GM08714 (cell line): Measurements from ENCODE around the gene RAB4B.
"Not testable (repeated sequence)": the region's sequence is repeated elsewhere in the genome, so short reads cannot be mapped to it uniquely, and the experiment has no call there.

ENCODE experiments used
- H3K4me3 ChIP-seq: fragments of 200-500 bp; sonication (Bioruptor generic); 2 replicates; pipeline ENCODE4 v1.5.1; 2014; ENCODE audit warnings: mild to moderate bottlenecking, low read length, inconsistent platforms
- ZNF274 ChIP-seq: IDR thresholded peaks from 2 replicates; pipeline ENCODE4 v1.6.1; 2012; ENCODE audit warnings: mild to moderate bottlenecking, low read depth, low read length

The RAB4B gene

DNA sequence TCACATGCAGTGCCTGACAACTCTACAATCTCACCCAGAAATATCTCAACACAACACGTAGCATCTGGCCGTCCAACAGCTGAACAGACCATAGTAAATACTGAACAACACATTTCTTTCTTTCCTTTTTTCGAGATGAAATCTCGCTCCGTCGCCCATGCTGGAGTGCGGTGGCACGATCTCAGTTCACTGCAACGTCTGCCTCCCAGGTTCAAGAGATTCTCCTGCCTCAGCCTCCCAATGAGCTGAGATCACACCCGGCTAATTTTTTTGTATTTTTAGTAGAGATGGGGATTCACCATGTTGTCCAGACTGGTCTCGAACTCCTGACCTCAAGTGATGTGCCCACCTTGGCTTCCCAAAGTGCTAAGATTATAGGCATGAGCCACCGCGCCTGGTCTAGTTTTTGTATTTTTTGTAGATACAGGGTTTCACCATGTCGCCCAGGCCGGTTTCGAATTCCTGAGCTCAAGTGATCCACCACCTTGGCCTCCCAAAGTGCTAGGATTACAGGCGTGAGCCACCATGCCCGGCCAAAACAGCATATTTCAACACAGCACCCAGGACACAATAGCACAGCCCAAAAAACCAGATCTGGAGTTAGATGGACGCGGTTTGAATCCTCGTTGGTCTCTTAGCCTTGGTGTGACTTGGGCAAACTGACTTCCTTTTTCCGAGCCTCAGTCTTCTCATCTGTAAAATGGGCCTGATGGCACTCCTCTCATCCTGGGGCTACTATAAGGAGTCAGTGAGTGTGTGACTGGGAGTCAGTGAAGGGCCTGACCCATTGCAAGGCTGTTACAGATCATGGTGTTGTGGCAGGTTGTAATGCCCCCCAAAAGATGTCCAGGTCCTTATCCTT lies 49.6 kb downstream of the RAB4B start:
- no peak overlapping the region for H3K4me3 ChIP-seq
- no peak for TF ChIP-seq ZNF274

DNA sequence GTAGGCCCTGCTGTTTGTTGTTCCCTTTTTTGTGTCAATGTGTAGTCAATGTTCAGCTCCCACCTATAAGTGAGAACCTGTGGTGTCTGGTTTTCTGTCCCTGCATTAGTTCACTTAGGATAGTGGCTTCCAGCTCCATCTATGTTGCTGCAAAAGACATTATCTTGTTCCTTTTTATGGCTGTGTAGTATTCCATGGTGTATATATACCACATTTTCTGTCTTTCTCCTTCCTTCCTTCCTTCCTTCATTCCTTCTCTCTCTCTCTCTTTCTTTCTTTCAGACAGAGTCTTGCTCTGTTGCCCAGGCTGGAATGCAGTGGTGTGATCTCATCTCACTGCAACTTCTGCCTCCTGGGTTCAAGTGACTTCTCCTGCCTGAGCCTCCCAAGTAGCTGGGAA lies 51.2 kb downstream of the RAB4B start:
- TF ChIP-seq ZNF274, result no peak
- H3K4me3 ChIP-seq, result no peak overlapping the region

DNA sequence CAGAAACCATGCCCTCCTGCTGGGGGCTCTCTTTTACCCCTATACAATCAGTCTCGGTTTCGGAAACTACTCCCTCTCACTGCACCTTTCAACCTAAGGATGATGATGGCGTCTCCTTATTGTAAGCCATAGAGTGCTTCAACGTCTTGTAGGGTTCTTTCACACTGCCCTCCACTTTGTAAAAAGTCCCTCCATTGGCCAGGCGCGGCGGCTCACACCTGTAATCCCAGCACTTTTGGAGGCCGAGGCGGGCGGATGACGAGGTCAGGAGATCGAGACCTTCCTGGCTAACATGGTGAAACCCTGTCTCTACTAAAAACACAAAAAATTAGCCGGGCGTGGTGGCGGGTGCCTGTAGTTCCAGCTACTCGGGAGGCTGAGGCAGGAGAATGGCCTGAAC lies 52.7 kb downstream of the RAB4B start:
- H3K4me3 ChIP-seq, result not testable (repeated sequence)

DNA sequence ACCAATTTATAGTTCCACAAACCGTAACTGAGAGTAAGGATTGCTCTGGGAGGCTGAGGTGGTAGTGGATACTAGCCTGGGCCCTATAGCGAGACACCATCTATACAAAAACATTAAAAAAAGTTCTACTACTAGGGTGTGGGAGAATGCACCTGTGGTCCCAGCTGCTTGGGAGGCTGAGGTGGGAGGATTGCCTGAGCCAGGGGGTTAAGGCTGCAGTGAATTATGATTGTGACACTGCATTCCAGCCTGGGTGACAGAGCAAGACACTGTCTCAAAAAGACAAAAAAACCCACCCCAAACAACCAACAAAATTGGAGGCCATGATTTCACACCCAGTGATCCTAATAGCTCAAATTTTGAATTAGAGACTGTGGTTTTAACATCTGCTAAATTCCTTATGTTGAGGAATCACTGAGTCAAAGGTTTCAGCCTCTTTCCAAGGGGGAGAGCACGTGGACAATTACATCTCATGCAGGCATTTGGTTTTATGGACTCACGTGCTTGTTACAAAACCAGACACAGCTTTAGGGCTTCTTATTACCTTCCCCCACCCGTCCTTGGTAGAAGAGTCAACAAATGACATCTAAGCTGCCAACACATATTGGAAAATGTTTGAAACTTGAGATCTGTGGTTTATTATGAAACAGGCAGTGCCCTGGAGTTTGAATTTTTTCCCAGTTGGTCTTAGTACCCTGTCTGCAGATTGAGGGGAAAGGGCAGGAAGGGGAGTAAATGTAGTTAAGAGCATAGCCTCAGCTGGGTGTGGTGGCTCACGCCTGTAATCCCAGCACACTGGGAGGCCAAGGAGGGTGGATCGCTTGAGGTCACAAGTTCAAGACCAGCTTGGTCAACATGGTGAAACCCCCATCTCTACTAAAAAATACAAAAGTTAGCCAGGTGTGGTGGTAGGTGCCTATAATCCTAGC lies 53.7 kb downstream of the RAB4B start:
- TF ChIP-seq ZNF274, result no peak
- H3K4me3 ChIP-seq, result no peak overlapping the region

DNA sequence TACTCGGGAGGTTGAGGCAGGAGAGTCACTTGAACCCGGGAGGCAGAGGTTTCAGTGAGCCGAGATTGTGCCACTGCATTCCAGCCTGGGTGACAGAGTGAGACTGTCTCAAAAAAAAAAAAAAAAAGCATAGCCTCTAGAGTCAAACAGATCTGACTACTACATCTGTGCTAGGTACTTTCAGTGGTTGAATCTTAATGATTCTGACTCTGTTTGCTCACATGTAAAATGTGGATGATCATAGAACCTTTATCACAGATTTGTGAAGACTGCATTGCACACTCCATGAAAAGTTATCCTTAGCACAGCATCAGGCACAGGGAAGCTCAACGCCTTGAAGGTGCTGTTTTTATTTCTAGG lies 54.4 kb downstream of the RAB4B start:
- not testable (repeated sequence) for H3K4me3 ChIP-seq

DNA sequence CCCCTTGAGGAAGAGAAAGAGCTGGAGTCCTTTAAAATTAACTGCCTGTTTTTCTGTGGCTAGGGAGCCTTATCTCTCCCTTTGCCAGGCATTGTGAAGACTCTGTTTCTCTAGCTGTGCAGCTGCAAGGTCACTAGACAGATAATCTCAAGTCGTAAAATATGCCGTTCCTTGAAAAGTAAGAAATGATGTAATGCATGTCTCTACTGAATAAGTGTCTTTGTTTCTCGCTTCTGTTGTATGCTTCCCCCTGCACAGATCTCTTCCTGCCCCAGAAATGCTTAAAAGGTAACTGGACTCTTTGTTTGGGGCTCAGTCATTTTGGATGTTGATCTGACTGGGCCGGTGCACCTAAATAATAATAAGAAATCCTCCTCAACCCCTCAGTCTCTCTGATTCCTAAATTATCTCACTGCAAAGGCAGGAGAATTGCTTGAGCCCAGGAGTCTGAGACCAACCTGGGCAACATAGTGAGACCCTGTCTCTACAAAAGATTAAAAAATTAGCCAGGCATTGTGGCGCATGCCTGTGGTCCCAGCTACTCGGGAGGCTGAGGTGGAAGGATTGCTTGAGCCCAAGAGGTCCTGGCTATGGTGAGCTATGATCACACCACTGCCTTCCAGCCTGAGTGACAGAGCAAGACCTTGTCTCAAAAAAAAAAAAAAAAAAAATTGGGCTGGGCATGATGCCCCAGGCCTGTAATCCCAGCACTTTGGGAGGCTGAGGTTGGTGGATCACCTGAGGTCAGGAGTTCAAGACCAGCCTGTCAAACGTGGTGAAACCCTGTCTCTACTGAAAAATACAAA lies 55.9 kb downstream of the RAB4B start:
- H3K4me3 ChIP-seq, result not testable (repeated sequence)

DNA sequence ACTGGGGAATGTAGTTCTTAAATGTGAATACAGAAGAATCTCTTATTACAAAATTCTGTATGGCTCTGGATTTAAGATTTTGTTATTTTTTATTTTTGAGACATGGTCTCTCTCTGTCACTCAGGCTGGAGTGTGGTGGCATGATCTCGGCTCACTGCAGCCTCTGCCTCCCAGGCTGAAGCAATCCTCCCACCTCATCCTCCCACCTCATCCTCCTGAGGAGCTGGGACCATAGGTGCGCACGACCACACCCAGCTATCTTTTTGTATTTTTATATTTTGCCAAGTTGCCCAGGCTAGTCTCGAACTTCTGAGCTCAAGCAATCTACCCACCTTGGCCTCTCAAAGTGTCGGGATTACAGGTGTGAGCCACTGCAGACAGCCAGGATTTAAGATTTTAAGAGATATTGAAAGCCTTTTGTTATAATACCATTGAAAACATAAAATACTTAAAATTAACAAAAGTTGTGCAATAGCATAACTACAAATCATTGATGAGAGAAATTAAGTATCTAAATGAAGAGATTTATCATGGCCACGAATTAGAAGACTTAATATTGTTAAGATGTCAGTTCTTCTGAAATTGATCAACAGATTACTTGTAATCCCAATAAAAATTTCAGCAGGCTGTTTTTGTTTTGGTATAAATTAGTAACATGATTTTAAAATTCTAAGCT lies 58.8 kb downstream of the RAB4B start:
- no peak for TF ChIP-seq ZNF274
- H3K4me3 ChIP-seq, result no peak overlapping the region

DNA sequence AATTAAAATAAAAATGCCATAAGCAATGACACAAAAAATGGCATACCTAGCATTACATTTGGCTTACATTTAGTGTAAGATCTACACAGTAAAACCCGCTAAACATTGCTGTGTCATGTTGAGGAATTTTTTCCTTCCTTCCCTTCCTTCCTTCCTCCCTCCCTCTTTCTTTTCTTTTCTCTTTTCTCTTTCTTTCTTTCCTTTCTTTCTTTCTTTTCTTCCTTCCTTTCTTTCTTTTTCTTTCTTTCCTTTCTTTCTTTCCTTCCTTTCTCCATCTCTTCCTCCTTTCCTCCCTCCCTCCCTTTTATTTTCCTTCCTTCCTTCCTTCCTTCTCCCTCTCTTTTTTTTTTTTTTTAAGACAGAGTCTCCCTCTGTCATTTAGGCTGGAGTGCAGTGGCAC lies 60.4 kb downstream of the RAB4B start:
- H3K4me3 ChIP-seq, result not testable (repeated sequence)

DNA sequence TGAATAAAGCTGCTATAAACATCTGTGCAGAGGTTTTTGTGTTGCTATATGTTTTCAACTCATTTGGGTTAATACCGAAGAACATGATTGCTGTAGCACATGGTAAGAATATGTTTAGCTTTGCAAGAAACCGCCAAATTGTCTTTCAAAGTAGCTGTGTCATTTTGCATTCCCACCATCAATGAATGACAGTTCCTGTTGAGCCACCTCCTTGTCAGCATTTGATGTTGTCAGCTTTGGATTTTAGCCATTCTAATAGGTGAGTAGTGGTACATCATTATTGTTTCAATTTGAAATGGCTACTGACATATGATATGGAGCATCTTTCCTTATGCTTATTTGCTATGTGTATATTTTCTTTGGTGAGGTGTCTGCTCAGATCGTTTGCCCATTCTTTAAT lies 64.0 kb downstream of the RAB4B start:
- not testable (repeated sequence) for H3K4me3 ChIP-seq

DNA sequence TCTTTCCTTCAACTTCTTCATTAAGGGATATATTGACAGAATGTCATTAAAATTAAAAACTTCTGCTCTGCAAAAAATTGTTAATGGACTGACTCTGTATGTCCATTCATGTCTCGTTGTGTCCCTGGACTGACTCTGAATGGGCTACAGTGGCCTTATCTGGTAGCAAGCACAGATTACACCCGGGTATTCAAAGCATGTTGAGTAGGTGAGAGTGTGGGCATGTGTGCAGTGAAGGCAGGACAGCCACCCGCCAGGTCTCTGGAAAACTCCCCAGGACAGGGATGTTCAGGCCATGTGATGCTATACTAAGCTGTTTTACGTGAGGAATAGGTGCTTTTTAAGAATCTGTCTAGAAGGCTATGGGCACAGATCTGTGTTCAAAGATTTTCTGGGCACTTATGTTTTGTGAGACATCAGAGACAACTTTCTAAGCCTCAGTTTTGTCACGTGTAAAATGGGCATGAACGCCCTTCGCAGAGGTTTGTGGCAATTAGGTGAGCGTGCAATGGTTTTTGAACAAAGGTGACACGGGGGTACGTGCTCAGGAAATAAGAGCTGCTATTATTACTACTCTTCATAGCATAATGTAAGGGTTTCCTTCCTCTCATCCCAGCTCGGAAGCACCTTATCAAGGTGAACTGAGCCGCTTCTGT lies 65.1 kb downstream of the RAB4B start:
- H3K4me3 ChIP-seq, result not testable (repeated sequence)

DNA sequence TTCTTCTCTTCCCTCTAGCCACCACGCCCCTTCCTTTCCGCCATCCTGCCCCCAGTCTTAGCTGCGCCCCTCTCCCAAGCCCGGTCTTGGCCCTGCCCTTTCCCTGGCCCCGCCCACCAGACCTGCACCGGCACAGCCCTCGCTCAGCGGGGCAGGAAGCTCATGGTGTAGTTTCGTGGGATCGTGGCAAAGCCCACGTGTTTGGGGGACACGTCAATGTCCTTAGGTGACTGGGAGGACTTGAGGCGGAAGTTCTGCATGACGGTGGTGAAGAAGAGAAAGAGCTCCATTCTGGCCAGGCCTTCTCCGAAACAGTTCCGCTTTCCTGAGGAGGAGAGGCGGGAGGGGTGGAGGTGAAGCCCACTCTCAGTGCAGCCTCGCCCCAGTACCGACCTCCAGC lies 65.6 kb downstream of the RAB4B start:
- H3K4me3 ChIP-seq, result not testable (repeated sequence)
